Subcutaneous adipose tissue (tissue), 4 donors: Measurements from ENCODE around the gene SNRNP48. TPM values are rescaled to one million over a fixed set of nuclear protein-coding genes. Genes with fewer than 3 reads are reported as not detected.

Experiments
- CTCF ChIP-seq: fragments of 450-650 bp; IDR thresholded peaks from one replicate; pipeline ENCODE4 v1.5.1; 2016; ENCODE audit warnings: low read depth, mild to moderate bottlenecking, control low read depth, antibody characterized with exemption, moderate library complexity
- total RNA-seq, 4 donors: library from RNA; depleted of rRNA; stranded (reverse); fragments of >200 nt; gene quantifications; one replicate each; pipeline ENCODE4 v1.1.0, GENCODE V29; 2016

SNRNP48 gene
- total RNA-seq, 4 donors from 2014 or later, result 13.8 to 20.6 (median 14.8) TPM

DNA sequence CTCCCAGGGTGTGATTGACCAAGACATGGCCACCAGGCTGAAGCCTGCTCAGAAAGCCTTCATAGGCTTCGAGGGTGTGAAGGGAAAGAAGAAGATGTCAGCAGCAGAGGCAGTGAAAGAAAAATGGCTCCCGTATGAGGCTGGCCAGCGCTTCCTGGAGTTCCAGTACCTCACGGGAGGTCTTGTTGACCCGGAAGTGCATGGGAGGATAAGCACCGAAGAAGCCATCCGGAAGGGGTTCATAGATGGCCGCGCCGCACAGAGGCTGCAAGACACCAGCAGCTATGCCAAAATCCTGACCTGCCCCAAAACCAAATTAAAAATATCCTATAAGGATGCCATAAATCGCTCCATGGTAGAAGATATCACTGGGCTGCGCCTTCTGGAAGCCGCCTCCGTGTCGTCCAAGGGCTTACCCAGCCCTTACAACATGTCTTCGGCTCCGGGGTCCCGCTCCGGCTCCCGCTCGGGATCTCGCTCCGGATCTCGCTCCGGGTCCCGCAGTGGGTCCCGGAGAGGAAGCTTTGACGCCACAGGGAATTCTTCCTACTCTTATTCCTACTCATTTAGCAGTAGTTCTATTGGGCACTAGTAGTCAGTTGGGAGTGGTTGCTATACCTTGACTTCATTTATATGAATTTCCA lies 4.6 kb upstream of the SNRNP48 start:
- TF ChIP-seq CTCF, result no peak

- no peak for TF ChIP-seq CTCF
Observed at GRCh38 chr6:7587631-7588100, 2.3 kb upstream of the SNRNP48 start.

GRCh38 chr6:7588506-7588905 lies 1.5 kb upstream of the SNRNP48 start:
- no peak for TF ChIP-seq CTCF

DNA sequence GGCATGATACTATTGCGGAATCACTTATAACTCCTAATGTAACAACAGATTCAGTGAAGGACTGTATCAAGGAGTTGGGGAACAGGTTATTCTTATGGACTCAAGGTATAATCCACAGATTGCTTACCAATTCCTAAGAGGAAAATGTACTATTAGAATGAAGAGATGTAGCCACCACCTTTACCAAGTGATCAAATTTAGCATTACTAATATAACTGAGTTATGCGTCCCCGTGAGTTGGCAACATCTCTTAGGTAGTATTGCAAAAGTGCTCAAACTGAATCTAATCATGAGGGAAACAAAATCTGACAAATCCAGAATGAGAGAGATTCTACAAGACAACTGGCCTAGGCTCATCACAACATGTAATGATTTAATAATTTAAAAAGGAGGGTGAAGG lies 777 bp upstream of the SNRNP48 start:
- TF ChIP-seq CTCF, result no peak

DNA sequence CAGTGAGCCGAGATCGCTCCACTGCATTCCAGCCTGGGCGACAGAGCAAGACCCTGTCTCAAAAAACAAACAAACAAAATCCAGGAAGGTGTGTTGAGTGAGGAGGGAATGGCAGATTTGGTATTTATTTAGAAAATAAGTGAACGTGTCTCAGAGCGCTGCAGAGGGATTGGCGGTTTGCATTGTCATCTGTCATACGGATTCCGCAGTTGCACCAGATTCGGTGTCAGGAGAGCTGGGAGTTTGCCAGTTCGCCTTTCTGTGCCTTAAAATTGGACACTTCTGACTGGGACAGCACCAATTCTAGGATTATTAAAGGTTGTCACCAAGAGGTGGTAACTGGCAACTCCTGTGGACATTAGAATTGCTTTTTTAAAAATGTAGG lies 912 bp downstream of the SNRNP48 start:
- no peak for TF ChIP-seq CTCF

DNA sequence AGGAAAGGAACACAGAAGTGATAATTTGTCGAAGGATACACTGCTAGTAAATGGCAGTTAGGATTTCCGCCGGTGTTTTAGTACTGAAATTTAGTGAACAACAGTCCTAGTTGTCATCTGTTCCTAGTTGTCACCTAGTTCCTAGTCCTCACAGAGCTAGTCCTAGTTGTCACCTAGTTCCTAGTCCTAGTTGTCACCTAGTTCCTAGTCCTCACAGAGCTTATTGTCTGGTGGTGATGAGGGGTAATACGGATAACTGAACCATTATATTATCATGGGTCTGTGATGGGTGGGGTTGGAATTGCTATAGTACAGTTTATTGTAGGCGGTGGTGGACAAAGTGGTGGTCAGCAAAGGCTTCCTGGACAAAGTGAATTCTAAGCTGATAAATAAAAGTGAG lies 1.8 kb downstream of the SNRNP48 start:
- no peak for TF ChIP-seq CTCF

GRCh38 chr6:7593229-7593628 lies 3.2 kb downstream of the SNRNP48 start:
- TF ChIP-seq CTCF, result no peak
